Osteocyte (in vitro differentiated cells): ENCODE measurements around the gene KLHL18. TPM values are rescaled to one million over a fixed set of nuclear protein-coding genes. Genes with fewer than 3 reads are reported as not detected.
A peak's percentile ranks its signal among the peaks of the same experiment; 100 is the strongest.

ENCODE experiments used
- DNase-seq: peaks from one replicate; pipeline ENCODE4 v3.0.0; 2021; ENCODE audit warnings: mixed read lengths; ENCODE audit not compliant: unreplicated experiment; ENCODE audit errors: extremely low spot score
- H3K27ac Mint-ChIP-seq: one replicate; pipeline ENCODE4 v1.8.0; 2021; ENCODE audit warnings: mild to moderate bottlenecking, mixed read lengths; ENCODE audit not compliant: unreplicated experiment
- H3K27me3 Mint-ChIP-seq: one replicate; pipeline ENCODE4 v1.8.0; 2021; ENCODE audit warnings: mixed read lengths; ENCODE audit not compliant: unreplicated experiment
- H3K36me3 Mint-ChIP-seq: one replicate; pipeline ENCODE4 v1.8.0; 2021; ENCODE audit warnings: mixed read lengths; ENCODE audit not compliant: unreplicated experiment
- H3K4me1 Mint-ChIP-seq: one replicate; pipeline ENCODE4 v1.8.0; 2021; ENCODE audit warnings: mixed read lengths; ENCODE audit not compliant: unreplicated experiment
- H3K4me3 Mint-ChIP-seq: one replicate; pipeline ENCODE4 v1.8.0; 2021; ENCODE audit warnings: mild to moderate bottlenecking, moderate library complexity, mixed read lengths; ENCODE audit not compliant: unreplicated experiment
- H3K9me3 Mint-ChIP-seq: one replicate; pipeline ENCODE4 v1.8.0; 2021; ENCODE audit warnings: mixed read lengths; ENCODE audit not compliant: unreplicated experiment
- CTCF ChIP-seq: fragments of 200-600 bp; sonication (generic); IDR thresholded peaks from 2 replicates; pipeline ENCODE4 v1.5.0; 2021; ENCODE audit warnings: antibody characterized with exemption, mild to moderate bottlenecking, moderate library complexity
- total RNA-seq: library from RNA; stranded (reverse); gene quantifications from 2 replicates; pipeline ENCODE4 v1.2.1, GENCODE V29; 2021

KLHL18 gene
- total RNA-seq, 1 donor from 2014 or later = 29.1 TPM

DNA sequence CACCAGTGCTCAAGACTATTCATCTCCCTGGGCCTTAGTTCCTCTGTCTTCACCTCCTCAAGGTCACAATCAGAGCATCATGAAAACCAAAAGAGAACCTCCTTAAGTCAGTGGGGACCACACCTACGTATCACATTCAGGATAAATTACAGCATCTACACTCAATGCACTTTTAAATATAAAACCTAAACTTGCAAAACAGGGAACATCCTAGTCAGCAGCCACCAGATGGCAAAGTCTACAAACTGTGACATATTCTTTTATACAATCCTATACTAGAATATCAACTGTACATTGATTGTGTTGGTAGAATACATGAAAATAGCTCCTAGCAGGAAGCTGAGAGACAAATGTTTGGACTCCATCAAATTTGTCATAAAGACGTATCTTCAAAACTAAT, 8.1 kb upstream of the KLHL18 start:
- Mint-ChIP-seq H3K9me3 (no peaks in the 10 kb centered on the region), H3K4me3 (no peak overlapping the region), H3K27me3 (no peaks in the 10 kb centered on the region), H3K4me1 (no peaks in the 10 kb centered on the region), H3K27ac (no peak overlapping the region), H3K36me3 (no peaks in the 10 kb centered on the region)
- no peak for TF ChIP-seq CTCF
- no peak for DNase-seq

- no peaks in the 10 kb centered on the region for H3K27me3 Mint-ChIP-seq
- H3K4me3 Mint-ChIP-seq = no peak overlapping the region
- no peak overlapping the region for H3K27ac Mint-ChIP-seq
- no peak for TF ChIP-seq CTCF
- DNase-seq = no peak
- no peaks in the 10 kb centered on the region for H3K9me3 Mint-ChIP-seq
- H3K4me1 Mint-ChIP-seq = peaks cover 6% of the 10 kb centered on the region
- no peaks in the 10 kb centered on the region for H3K36me3 Mint-ChIP-seq
These were observed 6.2 kb upstream of the KLHL18 start for GRCh38 chr3:47276558-47276957.

DNA sequence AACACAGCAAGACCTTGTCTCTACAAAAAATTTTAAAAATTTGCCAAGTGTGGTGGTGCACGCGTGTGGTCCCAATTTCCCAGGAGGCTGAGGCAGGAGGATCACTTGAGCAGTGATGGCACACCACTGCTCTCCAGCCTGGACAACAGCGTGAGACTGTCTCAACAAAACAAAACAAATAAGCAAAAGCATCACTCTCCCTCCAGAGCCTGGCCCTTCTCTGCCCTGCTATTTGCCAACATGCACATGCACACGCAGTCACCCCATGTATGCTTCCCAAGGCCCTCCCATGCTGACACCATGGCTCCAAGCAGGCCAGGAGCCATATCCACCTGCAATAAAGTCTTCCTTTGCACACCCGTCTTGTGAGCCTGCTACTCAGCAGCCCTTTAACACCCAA, 2.2 kb upstream of the KLHL18 start:
- H3K4me3 Mint-ChIP-seq = no peak overlapping the region
- TF ChIP-seq CTCF = no peak
- H3K27me3 Mint-ChIP-seq = no peaks in the 10 kb centered on the region
- H3K9me3 Mint-ChIP-seq = no peaks in the 10 kb centered on the region
- H3K27ac Mint-ChIP-seq = no peak overlapping the region
- peaks cover 2% of the 10 kb centered on the region for H3K36me3 Mint-ChIP-seq
- peaks cover 29% of the 10 kb centered on the region for H3K4me1 Mint-ChIP-seq
- DNase-seq = no peak

GRCh38 chr3:47283193-47283537, 421 bp downstream of the KLHL18 start:
- Mint-ChIP-seq H3K4me1 (peaks cover 29% of the 10 kb centered on the region), H3K4me3 (peak overlapping the region; percentile 98), H3K9me3 (no peaks in the 10 kb centered on the region), H3K27ac (peak overlapping the region; percentile 100), H3K27me3 (no peaks in the 10 kb centered on the region), H3K36me3 (peaks cover 2% of the 10 kb centered on the region)
- DNase-seq = no peak
- no peak for TF ChIP-seq CTCF

DNA sequence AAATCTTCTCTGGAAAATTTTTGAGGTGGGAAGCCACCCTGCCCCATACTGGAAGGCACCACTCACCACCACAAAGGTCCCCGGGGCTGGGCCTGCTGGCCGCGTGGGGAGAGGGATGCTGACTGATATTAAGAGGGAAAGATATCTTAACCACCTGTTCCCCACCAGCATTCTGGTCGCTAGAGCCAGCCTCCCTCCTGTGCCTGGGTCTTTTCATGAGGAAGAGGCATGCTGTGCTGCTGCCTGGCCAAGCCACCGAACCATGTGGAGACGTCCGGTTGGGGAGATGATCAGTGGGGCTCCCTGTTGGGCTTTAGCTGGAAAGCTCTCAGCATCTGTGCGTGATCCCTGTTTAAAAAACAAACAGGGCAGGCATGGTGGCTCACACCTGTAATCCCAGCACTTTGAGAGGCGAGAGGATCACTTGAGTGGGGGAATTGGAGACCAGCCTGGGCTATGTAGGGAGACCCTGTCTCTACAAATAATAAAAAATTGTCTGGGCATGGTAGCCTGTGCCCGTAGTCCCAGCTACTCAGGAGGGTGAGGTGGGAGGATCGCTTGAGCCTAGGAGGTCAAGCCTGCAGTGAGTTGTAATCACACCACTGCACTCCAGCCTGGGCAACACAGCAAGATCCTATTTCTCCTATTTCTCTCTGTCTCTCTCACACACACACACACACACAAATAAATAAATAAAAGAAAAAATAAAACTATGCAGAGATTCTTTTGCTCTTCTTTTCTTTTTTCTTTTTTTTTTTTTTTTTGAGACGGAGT, 1.0 kb downstream of the KLHL18 start:
- Mint-ChIP-seq H3K4me3 (peak overlapping the region; percentile 98), H3K4me1 (peaks cover 29% of the 10 kb centered on the region), H3K27ac (peak overlapping the region; percentile 100), H3K9me3 (no peaks in the 10 kb centered on the region), H3K27me3 (no peaks in the 10 kb centered on the region), H3K36me3 (peaks cover 2% of the 10 kb centered on the region)
- no peak for DNase-seq
- TF ChIP-seq CTCF = no peak
